ENCODE results near the gene PARD6B. TPM values are rescaled to one million over a fixed set of nuclear protein-coding genes. Genes with fewer than 3 reads are reported as not detected.

The PARD6B gene
- total RNA-seq, 1 donor from 2014 or later = 45.7 TPM

GRCh38 chr20:50704514-50704913 lies 26.9 kb upstream of the PARD6B start:
- Mint-ChIP-seq H3K27me3 (ENCODE audit: insufficient read depth, low read depth) (peaks cover 2% of the 10 kb centered on the region), H3K4me1 (peaks cover 2% of the 10 kb centered on the region), H3K9me3 (no peaks in the 10 kb centered on the region), H3K4me3 (no peak overlapping the region), H3K27ac (no peak overlapping the region), H3K36me3 (no peaks in the 10 kb centered on the region)
- Histone ChIP-seq H3K36me3 (no peaks in the 10 kb centered on the region), H3F3A (ENCODE audit: low read depth) (no peaks in the 10 kb centered on the region), H3K9me3 (ENCODE audit: low read depth) (no peaks in the 10 kb centered on the region), H3K4me1 (peaks cover 5% of the 10 kb centered on the region), H3K27ac (no peak overlapping the region), H4K20me1 (ENCODE audit: low read depth) (no peaks in the 10 kb centered on the region), H3K9ac (no peak overlapping the region), H3K79me2 (ENCODE audit: low read depth) (no peaks in the 10 kb centered on the region), H2AFZ (replicated peaks) (no peak overlapping the region), H3K27me3 (no peaks in the 10 kb centered on the region), H3K4me3 (no peak overlapping the region), H3K4me2 (no peak overlapping the region)
- DNase-seq (ENCODE audit: low spot score) = no peak
- TF ChIP-seq CTCF (IDR thresholded peaks at IDR 0.05) (no peak), EZH2phosphoT487 (IDR thresholded peaks at IDR 0.05) (no peak), EZH2 (IDR thresholded peaks at IDR 0.05) (no peak)

DNA sequence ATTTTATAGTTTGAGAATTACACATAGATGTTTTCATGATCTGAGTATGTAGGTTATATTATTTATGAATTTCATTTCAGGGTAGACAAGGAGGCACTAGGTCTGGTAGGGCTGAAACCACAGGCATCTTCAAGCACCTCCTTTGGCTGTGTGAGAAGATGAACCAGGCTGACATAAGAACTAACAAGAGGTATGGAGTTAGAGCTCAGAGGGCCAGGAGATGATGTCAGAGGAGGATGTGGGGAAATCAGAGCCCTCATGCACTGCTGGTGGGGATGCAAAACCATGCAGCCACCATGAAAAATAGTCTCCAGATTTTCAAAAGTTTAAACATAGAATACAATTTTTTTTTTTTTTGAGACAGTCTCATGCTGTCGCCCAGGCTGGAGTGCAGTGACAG lies 26.4 kb upstream of the PARD6B start:
- TF ChIP-seq EZH2 (IDR thresholded peaks at IDR 0.05) (no peak), CTCF (IDR thresholded peaks at IDR 0.05) (no peak), EZH2phosphoT487 (IDR thresholded peaks at IDR 0.05) (no peak)
- H3K9ac ChIP-seq = no peak overlapping the region
- no peak overlapping the region for H3K4me3 ChIP-seq
- H3K36me3 ChIP-seq = no peaks in the 10 kb centered on the region
- H3K4me1 ChIP-seq = peaks cover 5% of the 10 kb centered on the region
- H3K9me3 ChIP-seq (ENCODE audit: low read depth) = no peaks in the 10 kb centered on the region
- no peak overlapping the region for H3K27ac ChIP-seq
- no peak overlapping the region for H3K4me2 ChIP-seq
- peaks cover 2% of the 10 kb centered on the region for H3K4me1 Mint-ChIP-seq
- H3K4me3 Mint-ChIP-seq = no peak overlapping the region
- no peak for DNase-seq (ENCODE audit: low spot score)
- H4K20me1 ChIP-seq (ENCODE audit: low read depth) = no peaks in the 10 kb centered on the region
- H3K27me3 ChIP-seq = no peaks in the 10 kb centered on the region
- no peak overlapping the region for H2AFZ ChIP-seq (replicated peaks)
- H3K27me3 Mint-ChIP-seq (ENCODE audit: insufficient read depth, low read depth) = peaks cover 2% of the 10 kb centered on the region
- no peaks in the 10 kb centered on the region for H3K79me2 ChIP-seq (ENCODE audit: low read depth)
- no peaks in the 10 kb centered on the region for H3F3A ChIP-seq (ENCODE audit: low read depth)
- H3K27ac Mint-ChIP-seq = no peak overlapping the region
- H3K9me3 Mint-ChIP-seq = no peaks in the 10 kb centered on the region
- no peaks in the 10 kb centered on the region for H3K36me3 Mint-ChIP-seq

DNA sequence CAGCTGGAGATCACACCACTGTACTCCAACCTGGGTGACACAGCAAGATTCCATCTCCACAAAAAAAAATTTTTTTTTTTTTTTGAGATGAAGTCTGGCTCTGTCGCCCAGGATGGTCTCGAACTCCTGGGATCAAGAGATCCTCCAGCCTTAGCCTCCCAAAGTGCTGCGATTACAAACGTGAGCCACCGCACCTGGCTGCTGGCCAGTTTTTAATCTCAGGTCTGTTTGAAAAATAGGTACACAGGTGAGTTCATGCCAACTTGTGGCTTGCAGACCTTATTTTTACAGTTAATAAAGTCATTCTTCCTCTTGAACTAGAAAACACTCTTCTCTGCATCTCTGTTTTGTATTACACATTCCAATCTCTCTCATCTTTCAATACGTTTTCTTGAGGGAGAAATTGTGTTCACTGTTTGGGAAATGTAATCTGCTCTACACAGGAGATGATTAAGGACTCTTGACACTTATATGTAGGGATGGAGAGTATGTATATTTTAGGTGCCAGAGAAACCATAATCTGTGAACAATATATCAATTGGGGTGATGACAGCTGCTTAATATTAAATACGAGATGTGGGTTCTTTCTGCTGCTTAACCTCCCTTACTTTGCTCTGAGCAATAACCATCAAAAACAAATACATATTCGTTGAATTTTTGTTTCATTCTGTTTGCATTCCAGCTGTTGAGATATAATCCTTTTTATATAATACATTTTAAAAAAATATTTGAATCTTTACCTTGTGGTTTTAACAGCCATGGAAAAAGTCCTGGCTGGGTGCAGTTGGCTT lies 22.3 kb upstream of the PARD6B start:
- peaks cover 10% of the 10 kb centered on the region for H3K27me3 Mint-ChIP-seq (ENCODE audit: insufficient read depth, low read depth)
- H3K4me3 Mint-ChIP-seq = no peak overlapping the region
- H4K20me1 ChIP-seq (ENCODE audit: low read depth) = no peaks in the 10 kb centered on the region

DNA sequence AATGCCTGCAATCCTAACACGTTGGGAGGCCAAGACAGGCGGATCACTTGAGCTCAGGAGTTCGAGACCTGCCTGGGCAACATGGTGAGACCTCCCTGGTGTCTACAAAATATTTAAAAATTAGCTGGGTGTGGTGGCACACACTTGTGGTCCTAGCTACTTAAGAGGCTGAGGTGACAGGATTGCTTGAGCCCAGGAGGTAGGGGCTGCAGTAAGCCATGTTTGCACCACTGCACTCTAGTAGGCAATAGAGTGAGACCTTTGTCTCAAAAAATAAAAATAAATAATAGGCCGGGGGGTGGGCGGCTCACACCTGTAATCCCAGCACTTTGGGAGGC lies 21.8 kb upstream of the PARD6B start:
- Mint-ChIP-seq H3K4me1 (peaks cover 4% of the 10 kb centered on the region), H3K27me3 (ENCODE audit: insufficient read depth, low read depth) (peaks cover 11% of the 10 kb centered on the region), H3K27ac (no peak overlapping the region), H3K9me3 (no peaks in the 10 kb centered on the region), H3K36me3 (no peaks in the 10 kb centered on the region), H3K4me3 (no peak overlapping the region)
- Histone ChIP-seq H3K27ac (no peak overlapping the region), H3K4me3 (no peak overlapping the region), H3K9me3 (ENCODE audit: low read depth) (no peaks in the 10 kb centered on the region), H3K79me2 (ENCODE audit: low read depth) (no peaks in the 10 kb centered on the region), H3K36me3 (no peaks in the 10 kb centered on the region), H3K9ac (no peak overlapping the region), H3K4me2 (no peak overlapping the region), H3F3A (ENCODE audit: low read depth) (no peaks in the 10 kb centered on the region), H3K4me1 (no peaks in the 10 kb centered on the region), H3K27me3 (no peaks in the 10 kb centered on the region), H2AFZ (replicated peaks) (no peak overlapping the region), H4K20me1 (ENCODE audit: low read depth) (no peaks in the 10 kb centered on the region)
- no peak for DNase-seq (ENCODE audit: low spot score)
- TF ChIP-seq EZH2 (IDR thresholded peaks at IDR 0.05) = no peak
- no peak for TF ChIP-seq CTCF (IDR thresholded peaks at IDR 0.05)
- no peak for TF ChIP-seq EZH2phosphoT487 (IDR thresholded peaks at IDR 0.05)

More for the DNA sequence above, 22.3 kb upstream of the PARD6B start:
- no peaks in the 10 kb centered on the region for H3K9me3 Mint-ChIP-seq
- no peak overlapping the region for H3K9ac ChIP-seq
- H3K9me3 ChIP-seq (ENCODE audit: low read depth) = no peaks in the 10 kb centered on the region
- no peak overlapping the region for H3K4me3 ChIP-seq
- TF ChIP-seq EZH2 (IDR thresholded peaks at IDR 0.05) (no peak), EZH2phosphoT487 (IDR thresholded peaks at IDR 0.05) (no peak)
- no peak for DNase-seq (ENCODE audit: low spot score)
- peaks cover 4% of the 10 kb centered on the region for H3K4me1 Mint-ChIP-seq
- H3K36me3 Mint-ChIP-seq = no peaks in the 10 kb centered on the region
- no peaks in the 10 kb centered on the region for H3F3A ChIP-seq (ENCODE audit: low read depth)
- H3K27ac Mint-ChIP-seq = no peak overlapping the region
- H2AFZ ChIP-seq (replicated peaks) = no peak overlapping the region
- no peak overlapping the region for H3K4me2 ChIP-seq
- no peaks in the 10 kb centered on the region for H3K36me3 ChIP-seq
- no peak overlapping the region for H3K27ac ChIP-seq
- no peaks in the 10 kb centered on the region for H3K79me2 ChIP-seq (ENCODE audit: low read depth)
- H3K4me1 ChIP-seq = no peaks in the 10 kb centered on the region
- no peaks in the 10 kb centered on the region for H3K27me3 ChIP-seq
